ENCODE measurements around the gene CLDN16. TPM values are rescaled to one million over a fixed set of nuclear protein-coding genes. Genes with fewer than 3 reads are reported as not detected.

CLDN16 gene
- total and polyA plus RNA-seq, 7 donors, result not detected

DNA sequence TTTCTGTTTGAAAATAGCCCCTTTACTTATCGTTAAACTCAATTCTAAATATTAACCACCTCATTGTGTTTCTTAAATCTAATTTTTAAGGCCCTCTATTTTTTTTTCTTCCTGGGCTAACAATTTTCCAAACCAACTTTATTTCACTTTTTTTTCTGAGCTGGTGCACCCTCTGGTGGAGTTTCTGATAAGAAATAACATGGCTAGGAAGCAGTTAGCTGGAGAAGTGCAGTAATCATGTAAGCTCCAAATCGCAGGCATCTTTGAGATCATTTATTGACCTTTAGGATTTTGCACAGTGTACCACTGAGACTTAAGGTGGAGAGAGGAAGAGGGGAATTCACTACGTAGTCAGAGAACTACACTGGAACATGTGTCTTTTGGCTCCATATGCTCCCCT, 55.3 kb downstream of the CLDN16 start:
- no peaks in the 10 kb centered on the region for H3K36me3 ChIP-seq (ENCODE audit: insufficient read depth in 1 of 2, low read depth in 1 of 2)
- H3K27me3 ChIP-seq (ENCODE audit: insufficient read depth in 3 of 3, low read length in 2 of 3), result peaks cover 0 to 2% (median 0%) of the 10 kb centered on the region in 3 donors
- TF ChIP-seq, protein P1, sequence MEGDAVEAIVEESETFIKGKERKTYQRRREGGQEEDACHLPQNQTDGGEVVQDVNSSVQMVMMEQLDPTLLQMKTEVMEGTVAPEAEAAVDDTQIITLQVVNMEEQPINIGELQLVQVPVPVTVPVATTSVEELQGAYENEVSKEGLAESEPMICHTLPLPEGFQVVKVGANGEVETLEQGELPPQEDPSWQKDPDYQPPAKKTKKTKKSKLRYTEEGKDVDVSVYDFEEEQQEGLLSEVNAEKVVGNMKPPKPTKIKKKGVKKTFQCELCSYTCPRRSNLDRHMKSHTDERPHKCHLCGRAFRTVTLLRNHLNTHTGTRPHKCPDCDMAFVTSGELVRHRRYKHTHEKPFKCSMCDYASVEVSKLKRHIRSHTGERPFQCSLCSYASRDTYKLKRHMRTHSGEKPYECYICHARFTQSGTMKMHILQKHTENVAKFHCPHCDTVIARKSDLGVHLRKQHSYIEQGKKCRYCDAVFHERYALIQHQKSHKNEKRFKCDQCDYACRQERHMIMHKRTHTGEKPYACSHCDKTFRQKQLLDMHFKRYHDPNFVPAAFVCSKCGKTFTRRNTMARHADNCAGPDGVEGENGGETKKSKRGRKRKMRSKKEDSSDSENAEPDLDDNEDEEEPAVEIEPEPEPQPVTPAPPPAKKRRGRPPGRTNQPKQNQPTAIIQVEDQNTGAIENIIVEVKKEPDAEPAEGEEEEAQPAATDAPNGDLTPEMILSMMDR (IDR thresholded peaks at IDR 0.05), result no peak
- DNase-seq (no peak), ATAC-seq (no peak)
- no peak overlapping the region for H3K27ac ChIP-seq
- H3K9me3 ChIP-seq, result no peaks in the 10 kb centered on the region
- no peak overlapping the region for H3K4me3 ChIP-seq
- no peaks in the 10 kb centered on the region for H3K4me1 ChIP-seq
- 58 to 72% (median 69%) methylated on average over 3 of the region's 3 CpGs for WGBS, 3 donors
- intact Hi-C loops (cut with DNase I), result no loop called here

DNA sequence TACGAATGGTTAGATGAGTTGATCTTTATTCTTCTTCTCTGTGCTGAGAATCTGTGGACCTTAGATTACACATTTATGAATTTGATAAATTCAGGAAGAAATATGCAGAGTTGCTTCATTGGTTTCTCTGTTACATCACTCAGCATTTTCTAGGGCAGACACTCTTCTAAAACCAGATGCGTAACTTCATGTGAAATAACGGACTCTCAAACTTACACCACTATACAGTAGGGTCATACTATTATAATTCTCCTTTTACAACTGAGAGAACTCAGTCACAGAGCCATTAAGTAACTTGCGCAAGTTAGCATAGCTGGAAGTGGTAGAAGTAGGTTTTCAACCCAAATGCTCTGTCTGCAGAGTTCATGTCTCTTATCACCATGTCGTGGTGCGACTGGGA, 56.0 kb downstream of the CLDN16 start:
- TF ChIP-seq, protein P1 (IDR thresholded peaks at IDR 0.05), result no peak
- ATAC-seq (no peak), DNase-seq (no peak)
- intact Hi-C loops (cut with DNase I), result no loop called here
- Histone ChIP-seq H3K9me3 (no peaks in the 10 kb centered on the region), H3K27me3 (ENCODE audit: insufficient read depth in 3 of 3, low read length in 2 of 3) (peaks cover 0 to 2% (median 0%) of the 10 kb centered on the region in 3 donors), H3K4me1 (no peaks in the 10 kb centered on the region), H3K36me3 (ENCODE audit: insufficient read depth in 1 of 2, low read depth in 1 of 2) (no peaks in the 10 kb centered on the region), H3K4me3 (no peak overlapping the region), H3K27ac (no peak overlapping the region)
- 82 to 85% (median 83%) methylated on average over 6 of the region's 6 CpGs for WGBS, 3 donors

DNA sequence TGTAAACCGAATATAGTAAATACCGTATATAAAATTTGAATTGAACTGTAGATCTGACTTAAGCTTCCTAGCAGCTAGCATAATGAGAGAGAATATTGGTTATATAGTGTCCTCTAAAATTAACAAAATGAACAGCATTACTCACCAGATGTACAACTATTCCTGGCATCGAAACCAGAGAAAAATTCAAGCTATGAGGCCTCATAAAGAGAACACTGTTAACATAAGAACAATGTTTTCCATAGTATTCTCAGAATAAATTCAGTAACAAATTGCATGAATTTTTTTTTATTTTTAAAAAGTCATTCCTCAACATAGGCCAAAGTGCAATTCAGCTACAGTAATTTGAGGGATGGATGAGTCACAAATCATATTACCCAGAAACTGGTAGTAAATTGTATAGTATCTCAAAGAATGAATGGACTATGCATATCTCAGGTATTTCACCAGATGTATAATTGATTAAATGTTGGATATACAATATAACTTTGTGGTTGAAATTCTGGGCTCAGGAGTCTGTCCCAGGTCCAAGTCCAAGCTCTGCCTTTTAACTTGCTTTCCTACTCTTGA, 56.7 kb downstream of the CLDN16 start:
- Histone ChIP-seq H3K36me3 (ENCODE audit: insufficient read depth in 1 of 2, low read depth in 1 of 2) (no peaks in the 10 kb centered on the region), H3K9me3 (no peaks in the 10 kb centered on the region), H3K4me1 (no peaks in the 10 kb centered on the region), H3K4me3 (no peak overlapping the region), H3K27me3 (ENCODE audit: insufficient read depth in 3 of 3, low read length in 2 of 3) (no peaks in the 10 kb centered on the region), H3K27ac (no peak overlapping the region)
- WGBS, 3 donors, result 71 to 80% (median 77%) methylated on average over 3 of the region's 3 CpGs
- TF ChIP-seq, protein P1 (IDR thresholded peaks at IDR 0.05), result no peak
- DNase-seq, result no peak
- no peak for ATAC-seq
- intact Hi-C loops (cut with DNase I), result no loop called here

DNA sequence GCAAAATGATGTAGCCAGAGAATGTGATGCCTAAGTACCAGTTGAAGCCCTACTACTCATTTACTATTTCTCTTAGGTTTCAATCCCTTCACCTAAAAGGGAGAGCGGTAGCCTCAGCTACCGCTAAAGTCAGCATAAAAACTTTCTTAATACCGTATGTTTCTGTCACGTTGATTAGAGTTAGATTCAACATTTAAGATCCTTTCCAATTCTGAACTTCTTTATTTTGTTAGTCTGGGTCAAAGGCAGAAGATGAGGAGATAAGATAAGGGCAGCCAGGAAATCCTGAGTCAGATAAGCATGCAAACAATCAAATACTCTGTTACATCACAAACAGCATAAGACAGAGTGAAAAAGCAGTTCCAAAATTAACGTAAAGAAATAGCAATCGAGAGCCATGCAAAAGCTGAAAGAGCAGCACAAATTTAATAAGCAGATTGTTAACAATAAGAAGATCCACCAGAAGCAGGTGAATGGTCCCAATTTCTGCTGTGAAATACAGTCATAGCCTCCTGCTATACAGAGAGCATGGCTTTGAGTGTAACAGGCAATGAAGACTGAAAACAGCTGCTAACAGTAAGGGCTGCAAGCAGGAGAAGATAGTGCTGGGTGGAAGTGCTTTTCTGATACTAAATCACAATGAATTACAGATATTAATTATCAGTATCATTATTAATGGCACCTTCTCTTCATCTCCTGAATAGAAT, 58.8 kb downstream of the CLDN16 start:
- DNase-seq (no peak), ATAC-seq (no peak)
- H3K36me3 ChIP-seq (ENCODE audit: insufficient read depth in 1 of 2, low read depth in 1 of 2), result no peaks in the 10 kb centered on the region
- no peak overlapping the region for H3K27ac ChIP-seq
- TF ChIP-seq, protein P1 (IDR thresholded peaks at IDR 0.05), result no peak
- WGBS, 3 donors, result 51 to 67% (median 63%) methylated on average over 6 of the region's 6 CpGs
- no peaks in the 10 kb centered on the region for H3K4me1 ChIP-seq
- peaks cover 0 to 2% (median 0%) of the 10 kb centered on the region in 3 donors for H3K27me3 ChIP-seq (ENCODE audit: insufficient read depth in 3 of 3, low read length in 2 of 3)
- intact Hi-C loops (cut with DNase I), result no loop called here
- no peaks in the 10 kb centered on the region for H3K9me3 ChIP-seq
- no peak overlapping the region for H3K4me3 ChIP-seq

All from psoas muscle (tissue), 8 donors.